Activated naive CD4-positive, alpha-beta T cell treated with anti-CD3 and anti-CD28 coated beads, Interleukin-2, amount 50 U/mL, for 24 hours (primary cell): ENCODE data around the gene NFIX.

ENCODE experiments used
- H3K27ac Mint-ChIP-seq: one replicate; pipeline ENCODE4 v1.8.0; 2021; ENCODE audit warnings: mild to moderate bottlenecking, mixed read lengths
- H3K27me3 Mint-ChIP-seq: one replicate; pipeline ENCODE4 v1.8.0; 2021; ENCODE audit warnings: mixed read lengths
- H3K36me3 Mint-ChIP-seq: one replicate; pipeline ENCODE4 v1.8.0; 2021; ENCODE audit warnings: mixed read lengths
- H3K4me1 Mint-ChIP-seq: one replicate; pipeline ENCODE4 v1.8.0; 2021; ENCODE audit warnings: mixed read lengths
- H3K4me3 Mint-ChIP-seq: one replicate; pipeline ENCODE4 v1.8.0; 2021; ENCODE audit warnings: mild to moderate bottlenecking, mixed read lengths
- H3K9me3 Mint-ChIP-seq: one replicate; pipeline ENCODE4 v1.8.0; 2021; ENCODE audit warnings: mixed read lengths

The NFIX gene

GRCh38 chr19:13040232-13040947 is 45.1 kb downstream of the NFIX start:
- Mint-ChIP-seq H3K27ac (no peak overlapping the region), H3K9me3 (no peaks in the 10 kb centered on the region), H3K4me1 (peaks cover 16% of the 10 kb centered on the region), H3K4me3 (no peak overlapping the region), H3K36me3 (no peaks in the 10 kb centered on the region), H3K27me3 (no peaks in the 10 kb centered on the region)

GRCh38 chr19:13040948-13041292 is 45.6 kb downstream of the NFIX start:
- H3K9me3 Mint-ChIP-seq, result no peaks in the 10 kb centered on the region
- H3K4me1 Mint-ChIP-seq, result peaks cover 16% of the 10 kb centered on the region
- no peaks in the 10 kb centered on the region for H3K36me3 Mint-ChIP-seq
- no peak overlapping the region for H3K27ac Mint-ChIP-seq
- no peaks in the 10 kb centered on the region for H3K27me3 Mint-ChIP-seq
- no peak overlapping the region for H3K4me3 Mint-ChIP-seq

- Mint-ChIP-seq H3K27ac (no peak overlapping the region), H3K27me3 (no peaks in the 10 kb centered on the region), H3K36me3 (no peaks in the 10 kb centered on the region), H3K4me3 (no peak overlapping the region), H3K9me3 (no peaks in the 10 kb centered on the region), H3K4me1 (peaks cover 16% of the 10 kb centered on the region)
Observed at GRCh38 chr19:13042443-13043130, 47.3 kb downstream of the NFIX start.

- Mint-ChIP-seq H3K4me1 (peaks cover 16% of the 10 kb centered on the region), H3K4me3 (no peak overlapping the region), H3K27me3 (no peaks in the 10 kb centered on the region), H3K9me3 (no peaks in the 10 kb centered on the region), H3K36me3 (no peaks in the 10 kb centered on the region), H3K27ac (no peak overlapping the region)
Observed at GRCh38 chr19:13043285-13043684, 48.0 kb downstream of the NFIX start.

GRCh38 chr19:13044231-13044836 is 49.1 kb downstream of the NFIX start:
- H3K27ac Mint-ChIP-seq, result no peak overlapping the region
- H3K4me1 Mint-ChIP-seq, result peaks cover 16% of the 10 kb centered on the region
- H3K4me3 Mint-ChIP-seq, result no peak overlapping the region
- no peaks in the 10 kb centered on the region for H3K9me3 Mint-ChIP-seq
- H3K36me3 Mint-ChIP-seq, result no peaks in the 10 kb centered on the region
- no peaks in the 10 kb centered on the region for H3K27me3 Mint-ChIP-seq

- Mint-ChIP-seq H3K9me3 (no peaks in the 10 kb centered on the region), H3K27me3 (no peaks in the 10 kb centered on the region), H3K27ac (no peak overlapping the region), H3K36me3 (no peaks in the 10 kb centered on the region), H3K4me1 (peaks cover 16% of the 10 kb centered on the region), H3K4me3 (no peak overlapping the region)
Observed at GRCh38 chr19:13045812-13046211, 50.5 kb downstream of the NFIX start.

GRCh38 chr19:13047374-13047773 is 52.1 kb downstream of the NFIX start:
- H3K4me1 Mint-ChIP-seq, result peaks cover 28% of the 10 kb centered on the region
- no peak overlapping the region for H3K27ac Mint-ChIP-seq
- H3K27me3 Mint-ChIP-seq, result no peaks in the 10 kb centered on the region
- H3K4me3 Mint-ChIP-seq, result no peak overlapping the region
- no peaks in the 10 kb centered on the region for H3K36me3 Mint-ChIP-seq
- no peaks in the 10 kb centered on the region for H3K9me3 Mint-ChIP-seq

GRCh38 chr19:13050274-13050673 is 55.0 kb downstream of the NFIX start:
- Mint-ChIP-seq H3K4me3 (no peak overlapping the region), H3K27ac (no peak overlapping the region), H3K36me3 (no peaks in the 10 kb centered on the region), H3K27me3 (no peaks in the 10 kb centered on the region), H3K9me3 (no peaks in the 10 kb centered on the region), H3K4me1 (peaks cover 12% of the 10 kb centered on the region)

GRCh38 chr19:13051557-13052165 is 56.4 kb downstream of the NFIX start:
- Mint-ChIP-seq H3K9me3 (no peaks in the 10 kb centered on the region), H3K27me3 (no peaks in the 10 kb centered on the region), H3K27ac (peak overlapping the region; percentile 31), H3K36me3 (no peaks in the 10 kb centered on the region), H3K4me3 (peak overlapping the region; percentile 57), H3K4me1 (peaks cover 12% of the 10 kb centered on the region)

- Mint-ChIP-seq H3K27ac (no peak overlapping the region), H3K9me3 (no peaks in the 10 kb centered on the region), H3K36me3 (no peaks in the 10 kb centered on the region), H3K27me3 (no peaks in the 10 kb centered on the region), H3K4me1 (peaks cover 12% of the 10 kb centered on the region), H3K4me3 (no peak overlapping the region)
Observed at GRCh38 chr19:13052447-13053175, 57.3 kb downstream of the NFIX start.

GRCh38 chr19:13053238-13053637 is 58.0 kb downstream of the NFIX start:
- no peaks in the 10 kb centered on the region for H3K36me3 Mint-ChIP-seq
- no peaks in the 10 kb centered on the region for H3K9me3 Mint-ChIP-seq
- no peak overlapping the region for H3K4me3 Mint-ChIP-seq
- peaks cover 12% of the 10 kb centered on the region for H3K4me1 Mint-ChIP-seq
- no peak overlapping the region for H3K27ac Mint-ChIP-seq
- H3K27me3 Mint-ChIP-seq, result no peaks in the 10 kb centered on the region

GRCh38 chr19:13053761-13054625 is 58.7 kb downstream of the NFIX start:
- Mint-ChIP-seq H3K9me3 (no peaks in the 10 kb centered on the region), H3K4me3 (no peak overlapping the region), H3K27me3 (no peaks in the 10 kb centered on the region), H3K36me3 (no peaks in the 10 kb centered on the region), H3K4me1 (peaks cover 12% of the 10 kb centered on the region), H3K27ac (no peak overlapping the region)

- Mint-ChIP-seq H3K4me1 (peaks cover 12% of the 10 kb centered on the region), H3K4me3 (no peak overlapping the region), H3K36me3 (no peaks in the 10 kb centered on the region), H3K27ac (no peak overlapping the region), H3K27me3 (no peaks in the 10 kb centered on the region), H3K9me3 (no peaks in the 10 kb centered on the region)
Observed at GRCh38 chr19:13054626-13055212, 59.4 kb downstream of the NFIX start.

GRCh38 chr19:13055213-13056051 is 60.2 kb downstream of the NFIX start:
- H3K4me1 Mint-ChIP-seq, result peaks cover 12% of the 10 kb centered on the region
- no peak overlapping the region for H3K4me3 Mint-ChIP-seq
- no peaks in the 10 kb centered on the region for H3K9me3 Mint-ChIP-seq
- no peaks in the 10 kb centered on the region for H3K36me3 Mint-ChIP-seq
- no peaks in the 10 kb centered on the region for H3K27me3 Mint-ChIP-seq
- no peak overlapping the region for H3K27ac Mint-ChIP-seq
